Nephron (organoid): Measurements from ENCODE around the gene ZNF625.

Source experiments
- H3K27ac Mint-ChIP-seq, 3 experiments: 2 replicates each; pipeline ENCODE4 v1.8.0; 2020; ENCODE audit warnings: mixed read lengths in 3 of 3, mild to moderate bottlenecking in 2 of 3, moderate library complexity in 1 of 3
- H3K27me3 Mint-ChIP-seq: 2 replicates; pipeline ENCODE4 v1.8.0; 2021; ENCODE audit warnings: low read depth, mild to moderate bottlenecking, moderate library complexity, mixed read lengths
- H3K36me3 Mint-ChIP-seq: 2 replicates; pipeline ENCODE4 v1.8.0; 2020; ENCODE audit warnings: low read depth, mixed read lengths
- H3K4me1 Mint-ChIP-seq: 2 replicates; pipeline ENCODE4 v1.8.0; 2020; ENCODE audit warnings: mixed read lengths
- H3K4me3 Mint-ChIP-seq, 3 experiments: 2 replicates each; pipeline ENCODE4 v1.8.0; 2020; ENCODE audit warnings: mild to moderate bottlenecking in 3 of 3, mixed read lengths in 3 of 3, moderate library complexity in 2 of 3
- H3K9me3 Mint-ChIP-seq: 2 replicates; pipeline ENCODE4 v1.8.0; 2020; ENCODE audit warnings: mixed read lengths
- TF ChIP-seq, protein P1 (sequence below), 3 experiments: fragments of 200-600 bp; sonication (generic); IDR thresholded peaks; one replicate each; pipeline ENCODE4 v1.5.0; 2021; ENCODE audit warnings: antibody characterized with exemption in 3 of 3; ENCODE audit not compliant: unreplicated experiment in 3 of 3

The ZNF625 gene

DNA sequence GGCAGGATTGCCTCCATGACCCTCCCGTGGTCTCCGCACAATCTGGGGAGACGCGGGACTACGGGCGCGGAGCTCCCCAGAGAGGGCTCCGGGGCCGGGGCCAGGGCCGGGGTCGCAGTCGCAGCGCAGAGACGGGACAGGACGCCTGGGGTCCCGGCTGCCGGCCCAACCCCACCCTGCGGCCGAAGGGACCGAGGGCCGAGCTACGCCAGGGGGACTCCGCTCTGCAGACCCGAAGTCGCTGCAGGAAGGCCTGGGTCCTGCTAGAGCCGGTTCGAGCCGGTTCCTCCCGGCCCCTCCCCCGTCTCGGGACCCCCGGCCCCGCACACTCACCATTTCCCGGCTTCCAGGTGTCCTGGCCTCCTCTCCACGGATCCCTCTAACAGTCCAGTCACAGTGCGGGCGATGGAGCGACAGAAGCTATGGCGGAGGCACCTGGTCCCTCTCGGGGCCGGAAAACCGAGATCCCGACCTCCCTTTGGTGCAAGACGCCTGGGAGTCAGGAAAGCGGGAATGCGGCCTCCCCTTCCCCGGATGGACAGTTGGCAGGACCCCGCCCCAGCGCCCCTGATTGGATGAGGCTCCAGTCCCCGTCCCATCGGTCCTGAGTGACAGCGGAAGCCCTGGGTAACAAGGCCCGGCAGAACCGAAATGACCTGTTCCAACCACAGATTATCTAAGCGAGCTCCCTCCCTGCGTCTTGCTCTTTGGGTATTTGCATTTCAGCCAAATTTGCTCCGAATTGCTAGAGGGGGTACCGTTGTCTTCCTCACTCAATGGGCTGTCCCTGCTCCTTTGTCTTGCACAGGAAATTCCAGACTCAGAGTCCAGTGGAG, at the start of gene ZNF625:
Gene ZNF625, minus strand, starts transcription at position 512 of the 836 bp plus-strand sequence. Its CDS starts 176 bp downstream, at position 336.
- Mint-ChIP-seq H3K27ac (peak within 1 kb of the TSS; percentile 95 to 99 (median 99)), H3K4me3 (peak within 1 kb of the TSS; percentile 97 to 98 (median 97)), H3K27me3 (no peaks in the 10 kb centered on the region), H3K9me3 (peaks cover 24% of the 10 kb centered on the region), H3K36me3 (peaks cover 47% of the 10 kb centered on the region), H3K4me1 (peaks cover 6% of the 10 kb centered on the region)
- TF ChIP-seq, protein P1, sequence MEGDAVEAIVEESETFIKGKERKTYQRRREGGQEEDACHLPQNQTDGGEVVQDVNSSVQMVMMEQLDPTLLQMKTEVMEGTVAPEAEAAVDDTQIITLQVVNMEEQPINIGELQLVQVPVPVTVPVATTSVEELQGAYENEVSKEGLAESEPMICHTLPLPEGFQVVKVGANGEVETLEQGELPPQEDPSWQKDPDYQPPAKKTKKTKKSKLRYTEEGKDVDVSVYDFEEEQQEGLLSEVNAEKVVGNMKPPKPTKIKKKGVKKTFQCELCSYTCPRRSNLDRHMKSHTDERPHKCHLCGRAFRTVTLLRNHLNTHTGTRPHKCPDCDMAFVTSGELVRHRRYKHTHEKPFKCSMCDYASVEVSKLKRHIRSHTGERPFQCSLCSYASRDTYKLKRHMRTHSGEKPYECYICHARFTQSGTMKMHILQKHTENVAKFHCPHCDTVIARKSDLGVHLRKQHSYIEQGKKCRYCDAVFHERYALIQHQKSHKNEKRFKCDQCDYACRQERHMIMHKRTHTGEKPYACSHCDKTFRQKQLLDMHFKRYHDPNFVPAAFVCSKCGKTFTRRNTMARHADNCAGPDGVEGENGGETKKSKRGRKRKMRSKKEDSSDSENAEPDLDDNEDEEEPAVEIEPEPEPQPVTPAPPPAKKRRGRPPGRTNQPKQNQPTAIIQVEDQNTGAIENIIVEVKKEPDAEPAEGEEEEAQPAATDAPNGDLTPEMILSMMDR (IDR thresholded peaks at IDR 0.05; ENCODE audit: unreplicated experiment in 3 of 3), result no peak

DNA sequence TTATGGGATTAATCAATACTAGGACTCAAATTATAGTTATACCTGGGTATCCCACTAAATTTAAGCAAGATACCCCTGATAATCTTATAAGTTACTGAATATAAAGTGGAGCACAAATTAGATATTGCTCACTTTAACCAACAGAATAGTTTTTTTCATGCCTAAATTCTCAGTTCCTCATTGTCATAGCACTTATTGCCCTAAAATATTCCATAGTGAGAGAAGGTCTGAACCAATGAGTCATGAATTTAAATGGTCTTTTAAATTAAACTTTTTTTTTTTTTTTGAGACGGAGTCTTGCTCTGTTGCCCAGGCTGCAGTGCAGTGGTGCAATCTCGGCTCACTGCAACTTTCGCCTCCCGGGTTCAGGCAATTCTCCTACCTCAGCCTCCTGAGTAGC, 48.8 kb upstream of the ZNF625 start:
- no peaks in the 10 kb centered on the region for H3K4me1 Mint-ChIP-seq
- peaks cover 85% of the 10 kb centered on the region for H3K9me3 Mint-ChIP-seq
- TF ChIP-seq, protein P1 (IDR thresholded peaks at IDR 0.05; ENCODE audit: unreplicated experiment in 3 of 3), result no peak
- no peak overlapping the region for H3K4me3 Mint-ChIP-seq
- H3K27me3 Mint-ChIP-seq, result no peaks in the 10 kb centered on the region
- no peak overlapping the region for H3K27ac Mint-ChIP-seq
- H3K36me3 Mint-ChIP-seq, result peaks cover 90% of the 10 kb centered on the region

DNA sequence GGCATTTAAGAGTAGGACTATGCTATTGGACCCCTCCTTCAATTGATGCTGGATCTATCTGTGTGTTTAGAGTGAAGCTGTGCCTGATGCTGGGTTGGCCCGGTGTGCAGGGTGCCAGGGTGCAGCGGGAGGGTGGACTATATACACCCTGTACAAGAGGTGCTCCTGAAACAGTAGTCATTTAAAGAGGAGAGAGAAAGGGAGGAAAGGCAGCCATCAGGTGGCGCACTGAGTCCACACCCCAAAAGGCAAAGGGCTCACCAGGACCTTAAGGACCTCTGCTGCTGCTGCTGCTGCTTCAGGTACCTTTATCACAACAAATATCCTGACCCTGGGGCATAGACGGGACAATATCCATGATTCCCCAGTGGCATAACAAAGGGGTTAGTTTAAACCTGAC, 45.7 kb upstream of the ZNF625 start:
- H3K36me3 Mint-ChIP-seq, result peaks cover 83% of the 10 kb centered on the region
- H3K9me3 Mint-ChIP-seq, result peaks cover 83% of the 10 kb centered on the region
- H3K27ac Mint-ChIP-seq, result no peak overlapping the region
- H3K27me3 Mint-ChIP-seq, result no peaks in the 10 kb centered on the region
- no peaks in the 10 kb centered on the region for H3K4me1 Mint-ChIP-seq
- no peak overlapping the region for H3K4me3 Mint-ChIP-seq
- TF ChIP-seq, protein P1 (IDR thresholded peaks at IDR 0.05; ENCODE audit: unreplicated experiment in 3 of 3), result no peak

DNA sequence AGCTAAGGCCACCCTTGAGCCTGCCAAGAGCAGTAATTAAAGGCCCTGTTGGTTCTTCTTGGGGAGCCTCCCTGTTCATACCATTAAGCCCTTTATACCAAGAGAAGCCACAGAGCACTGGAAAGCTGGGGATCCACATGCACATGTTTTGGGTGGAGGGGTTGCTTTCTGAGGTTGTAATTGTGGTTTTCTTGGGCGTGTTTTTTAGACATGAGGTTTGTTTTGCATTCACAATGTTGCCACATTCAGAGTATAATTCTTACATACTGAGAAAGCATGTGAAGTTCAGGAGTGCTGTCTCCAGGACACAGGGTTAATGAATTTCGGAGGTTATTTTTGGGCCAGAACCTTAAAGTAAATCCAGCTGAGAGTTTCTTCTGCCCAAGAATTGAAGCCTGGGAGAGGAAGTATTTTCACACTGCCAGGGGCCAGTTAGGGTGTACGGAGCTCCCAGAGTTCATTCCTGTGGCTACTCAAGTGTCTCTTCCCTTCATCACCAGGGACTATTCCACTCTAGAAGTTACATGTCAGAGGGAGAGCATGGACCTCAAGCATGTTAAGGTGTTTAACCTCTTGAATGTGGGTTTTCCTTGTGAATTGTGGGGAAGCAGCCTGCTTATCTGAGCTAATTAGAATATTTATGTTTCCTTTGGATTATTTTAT, 43.4 kb upstream of the ZNF625 start:
- no peaks in the 10 kb centered on the region for H3K4me1 Mint-ChIP-seq
- no peaks in the 10 kb centered on the region for H3K27me3 Mint-ChIP-seq
- no peak overlapping the region for H3K4me3 Mint-ChIP-seq
- peaks cover 84% of the 10 kb centered on the region for H3K9me3 Mint-ChIP-seq
- H3K36me3 Mint-ChIP-seq, result peaks cover 85% of the 10 kb centered on the region
- TF ChIP-seq, protein P1 (IDR thresholded peaks at IDR 0.05; ENCODE audit: unreplicated experiment in 3 of 3), result no peak
- no peak overlapping the region for H3K27ac Mint-ChIP-seq

DNA sequence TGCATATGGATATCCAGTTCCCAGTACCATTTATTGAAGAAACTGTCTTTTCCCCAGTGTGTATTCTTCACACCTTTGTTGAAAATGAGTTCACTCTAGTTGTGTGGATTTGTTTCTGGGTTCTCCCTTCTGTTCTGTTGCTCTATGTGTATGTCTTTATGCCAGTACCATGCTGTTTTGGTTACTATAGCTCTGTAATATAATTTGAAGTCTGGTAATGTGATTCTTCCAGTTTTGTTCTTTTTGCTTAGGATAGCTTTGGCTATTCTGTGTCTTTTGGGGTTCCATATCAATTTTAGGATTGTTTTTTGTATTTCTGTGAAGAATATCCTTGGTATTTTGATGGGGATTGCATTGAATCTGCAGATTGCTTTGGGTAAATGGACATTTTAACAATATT, 41.6 kb upstream of the ZNF625 start:
- Mint-ChIP-seq H3K9me3 (peaks cover 81% of the 10 kb centered on the region), H3K36me3 (peaks cover 86% of the 10 kb centered on the region), H3K4me3 (no peak overlapping the region), H3K4me1 (no peaks in the 10 kb centered on the region), H3K27me3 (no peaks in the 10 kb centered on the region), H3K27ac (no peak overlapping the region)
- TF ChIP-seq, protein P1 (IDR thresholded peaks at IDR 0.05; ENCODE audit: unreplicated experiment in 3 of 3), result no peak
